MG63 (cell line): ENCODE data around the gene PILRB. TPM values are rescaled to one million over a fixed set of nuclear protein-coding genes. Genes with fewer than 3 reads are reported as not detected.
"Not testable (repeated sequence)": the region's sequence is repeated elsewhere in the genome, so short reads cannot be mapped to it uniquely, and the experiment has no call there.

Experiments used
- DNase-seq: peaks from one replicate; pipeline ENCODE4 v3.0.0-alpha.2; 2020
- H3K27me3 ChIP-seq: fragments of 250-450 bp; sonication (Bioruptor Pico); 2 replicates; pipeline ENCODE4 v1.5.1; 2020; ENCODE audit warnings: mild to moderate bottlenecking, moderate library complexity
- H3K36me3 ChIP-seq: fragments of 250-450 bp; sonication (Bioruptor Pico); 2 replicates; pipeline ENCODE4 v1.5.1; 2020; ENCODE audit warnings: mild to moderate bottlenecking, moderate library complexity
- H3K4me3 ChIP-seq: fragments of 250-450 bp; sonication (Bioruptor Pico); 2 replicates; pipeline ENCODE4 v1.5.1; 2020; ENCODE audit warnings: mild to moderate bottlenecking, moderate library complexity
- H3K9me3 ChIP-seq: fragments of 250-450 bp; sonication (Bioruptor Pico); 2 replicates; pipeline ENCODE4 v1.5.1; 2020; ENCODE audit warnings: mild to moderate bottlenecking, moderate library complexity
- total RNA-seq: library from RNA; depleted of rRNA; stranded (reverse); fragments of >200 nt; shearing (Covaris generic); gene quantifications from 2 replicates; pipeline ENCODE4 v1.2.3, GENCODE V29; 2014; ENCODE audit warnings: low replicate concordance

PILRB gene
- total RNA-seq, 1 experiment from 2014 or later: 6.2 TPM

DNA sequence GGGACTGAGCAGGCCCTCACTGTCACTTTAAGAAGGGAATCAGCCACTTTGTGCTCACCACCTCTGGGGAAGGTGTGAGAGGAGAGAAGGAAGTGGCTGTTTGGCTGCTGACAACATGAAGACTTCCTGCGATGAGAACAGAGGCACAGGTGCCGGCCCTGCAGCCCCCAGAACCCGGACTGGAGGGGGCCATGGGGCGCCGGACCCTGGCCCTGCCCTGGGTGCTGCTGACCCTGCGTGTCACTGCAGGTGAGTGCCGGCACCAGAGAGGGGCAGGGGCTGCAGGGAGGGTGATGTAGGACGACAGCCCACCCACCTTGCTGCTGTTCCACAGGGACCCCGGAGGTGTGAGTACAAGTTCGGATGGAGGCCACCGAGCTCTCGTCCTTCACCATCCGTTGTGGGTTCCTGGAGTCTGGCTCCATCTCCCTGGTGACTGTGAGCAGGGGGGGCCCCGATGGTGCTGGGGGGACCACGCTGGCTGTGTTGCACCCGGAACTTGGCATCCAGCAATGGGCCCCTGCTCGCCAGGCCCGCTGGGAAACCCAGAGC is 5.6 kb upstream of the PILRB start:
- not testable (repeated sequence) for H3K9me3 ChIP-seq
- peaks cover 12% of the 10 kb centered on the region for H3K36me3 ChIP-seq

DNA sequence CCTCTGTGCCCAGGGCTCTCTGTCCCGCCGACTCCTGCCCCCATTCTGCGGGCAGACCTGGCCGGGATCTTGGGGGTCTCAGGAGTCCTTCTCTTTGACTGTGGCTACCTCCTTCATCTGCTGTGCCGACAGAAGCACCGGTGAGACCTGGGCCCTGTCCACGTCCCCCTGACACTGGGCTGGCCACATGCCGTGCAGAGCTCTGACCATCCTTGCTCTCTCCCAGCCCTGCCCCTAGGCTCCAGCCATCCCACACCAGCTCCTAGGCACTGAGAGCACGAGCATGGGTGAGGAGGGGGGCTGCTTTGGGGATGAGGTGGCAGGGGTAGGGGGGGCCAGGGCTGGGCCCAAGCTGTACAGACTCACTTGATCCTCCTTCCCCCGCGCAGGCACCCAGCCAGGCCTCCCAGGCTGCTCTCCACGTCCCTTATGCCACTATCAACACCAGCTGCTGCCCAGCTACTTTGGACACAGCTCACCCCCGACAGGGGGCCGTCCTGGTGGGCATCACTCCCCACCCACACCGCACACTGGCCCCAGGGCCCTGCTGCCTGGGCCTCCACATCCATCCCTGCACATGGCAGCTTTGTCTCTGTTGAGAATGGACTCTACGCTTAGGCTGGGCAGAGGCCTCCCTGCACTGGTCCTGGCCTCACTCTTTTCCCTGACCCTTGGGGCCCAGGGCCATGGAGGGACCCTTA is 4.8 kb upstream of the PILRB start:
- DNase-seq: no peak
- H3K27me3 ChIP-seq: no peaks in the 10 kb centered on the region
- peaks cover 6% of the 10 kb centered on the region; the same call in 1 of the 2 replicates for H3K36me3 ChIP-seq
- no peak overlapping the region for H3K4me3 ChIP-seq
- no peaks in the 10 kb centered on the region for H3K9me3 ChIP-seq

More for the DNA sequence above, 5.6 kb upstream of the PILRB start:
- not testable (repeated sequence) for DNase-seq, H3K4me3 ChIP-seq, H3K27me3 ChIP-seq

DNA sequence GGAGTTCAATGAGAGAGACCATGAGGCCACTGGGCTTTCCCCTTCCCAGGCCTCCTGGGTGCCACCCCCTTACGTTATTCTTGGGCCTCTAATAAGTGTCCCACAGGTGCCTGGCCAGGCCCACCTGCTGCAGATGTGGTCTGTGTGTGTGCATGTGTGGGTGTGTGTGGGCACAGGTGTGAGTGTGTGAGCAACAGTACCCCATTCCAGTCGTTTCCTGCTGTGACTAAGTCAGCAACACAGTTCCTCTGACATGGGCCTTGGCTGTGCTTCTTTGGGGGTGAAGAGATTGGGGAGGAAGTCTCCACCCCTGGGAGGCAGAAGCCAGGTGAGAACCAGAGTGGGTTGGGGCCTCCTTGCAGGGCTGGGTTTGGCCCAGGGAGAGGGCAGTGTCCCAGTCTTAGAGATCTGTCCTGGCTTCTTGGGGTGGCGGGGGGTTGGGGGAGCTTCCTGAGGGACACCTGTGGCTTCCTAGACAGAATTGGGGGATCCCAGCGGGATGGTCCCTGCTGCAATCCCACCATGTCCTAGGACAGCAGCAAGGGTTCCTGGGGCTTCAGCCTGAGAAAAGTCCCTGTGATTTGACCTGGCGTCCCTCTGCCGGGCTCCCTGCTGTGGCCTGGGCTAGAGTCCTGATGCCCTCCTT is 4.1 kb upstream of the PILRB start:
- H3K9me3 ChIP-seq: no peaks in the 10 kb centered on the region
- no peak overlapping the region for H3K4me3 ChIP-seq
- DNase-seq: no peak
- no peaks in the 10 kb centered on the region for H3K27me3 ChIP-seq
- peaks cover 6% of the 10 kb centered on the region; the same call in 1 of the 2 replicates for H3K36me3 ChIP-seq

DNA sequence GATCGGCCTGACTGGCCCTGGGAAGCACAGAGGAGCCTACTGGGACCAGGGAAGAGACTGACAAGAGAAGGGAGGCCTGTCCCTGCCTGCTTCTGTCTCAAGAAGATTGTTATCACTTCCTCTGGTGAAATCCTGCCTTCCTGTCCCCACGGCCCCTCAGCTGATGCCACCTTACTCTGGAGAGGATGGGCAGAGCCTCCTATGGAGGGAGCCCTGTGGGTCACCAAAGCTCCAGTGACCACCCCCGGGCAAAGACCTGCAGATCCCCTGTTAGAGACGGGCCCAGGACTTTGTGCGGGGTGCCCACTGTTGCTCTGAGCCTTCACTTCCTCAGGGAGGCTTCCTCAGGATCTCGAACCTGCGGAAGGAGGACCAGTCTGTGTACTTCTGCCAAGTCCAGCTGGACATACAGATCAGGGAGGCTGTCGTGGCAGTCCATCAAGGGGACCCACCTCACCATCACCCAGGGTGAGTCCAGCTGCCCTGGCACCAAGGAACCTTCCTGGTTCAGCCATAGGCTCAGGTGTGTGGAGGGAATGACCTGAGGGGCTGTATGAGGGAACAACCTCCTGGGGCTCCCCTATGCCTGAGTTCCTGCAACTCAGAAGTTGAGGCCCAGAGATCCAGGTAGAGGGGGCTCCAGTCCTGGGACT is 1.4 kb upstream of the PILRB start:
- Histone ChIP-seq H3K27me3 (no peaks in the 10 kb centered on the region), H3K36me3 (peaks cover 8% of the 10 kb centered on the region; the same call in 1 of the 2 replicates), H3K9me3 (no peaks in the 10 kb centered on the region), H3K4me3 (no peak overlapping the region)
- no peak for DNase-seq

DNA sequence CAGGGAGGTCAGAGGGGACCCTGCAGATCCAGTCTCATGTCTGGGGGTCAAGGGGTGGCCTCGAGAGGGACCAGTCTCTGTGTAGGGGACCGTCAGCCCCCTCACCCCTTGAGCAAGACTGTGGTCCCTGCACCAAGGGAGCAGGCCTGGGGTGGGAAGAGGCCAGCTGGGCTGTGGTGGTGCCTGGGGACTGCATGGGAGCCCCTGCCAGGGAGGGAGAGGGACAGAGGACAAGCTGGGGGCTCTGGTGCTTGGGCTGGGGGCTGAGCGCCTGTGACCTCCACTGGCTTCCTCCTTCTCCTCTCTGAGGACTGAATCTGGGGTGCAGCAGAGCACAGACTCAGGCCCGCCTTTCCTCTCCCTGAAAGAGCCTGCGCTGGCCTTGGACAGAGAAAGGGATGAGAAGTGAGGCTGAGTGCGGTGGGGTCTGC is 771 bp upstream of the PILRB start:
- Histone ChIP-seq H3K4me3 (no peak overlapping the region), H3K36me3 (peaks cover 8% of the 10 kb centered on the region), H3K27me3 (no peaks in the 10 kb centered on the region), H3K9me3 (no peaks in the 10 kb centered on the region)
- DNase-seq: no peak

DNA sequence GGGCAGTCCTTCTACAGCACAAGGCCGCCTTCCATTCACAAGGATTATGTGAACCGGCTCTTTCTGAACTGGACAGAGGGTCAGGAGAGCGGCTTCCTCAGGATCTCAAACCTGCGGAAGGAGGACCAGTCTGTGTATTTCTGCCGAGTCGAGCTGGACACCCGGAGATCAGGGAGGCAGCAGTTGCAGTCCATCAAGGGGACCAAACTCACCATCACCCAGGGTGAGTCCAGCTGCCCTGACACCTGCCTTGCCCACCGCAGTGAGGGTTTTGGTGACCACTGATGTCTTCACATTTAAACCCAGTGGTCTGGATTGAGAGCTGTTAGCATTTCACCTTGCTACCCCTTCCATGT is 918 bp downstream of the PILRB start:
- no peak overlapping the region for H3K4me3 ChIP-seq
- DNase-seq: no peak
- H3K27me3 ChIP-seq: no peaks in the 10 kb centered on the region
- peaks cover 14% of the 10 kb centered on the region for H3K36me3 ChIP-seq
- no peaks in the 10 kb centered on the region for H3K9me3 ChIP-seq

DNA sequence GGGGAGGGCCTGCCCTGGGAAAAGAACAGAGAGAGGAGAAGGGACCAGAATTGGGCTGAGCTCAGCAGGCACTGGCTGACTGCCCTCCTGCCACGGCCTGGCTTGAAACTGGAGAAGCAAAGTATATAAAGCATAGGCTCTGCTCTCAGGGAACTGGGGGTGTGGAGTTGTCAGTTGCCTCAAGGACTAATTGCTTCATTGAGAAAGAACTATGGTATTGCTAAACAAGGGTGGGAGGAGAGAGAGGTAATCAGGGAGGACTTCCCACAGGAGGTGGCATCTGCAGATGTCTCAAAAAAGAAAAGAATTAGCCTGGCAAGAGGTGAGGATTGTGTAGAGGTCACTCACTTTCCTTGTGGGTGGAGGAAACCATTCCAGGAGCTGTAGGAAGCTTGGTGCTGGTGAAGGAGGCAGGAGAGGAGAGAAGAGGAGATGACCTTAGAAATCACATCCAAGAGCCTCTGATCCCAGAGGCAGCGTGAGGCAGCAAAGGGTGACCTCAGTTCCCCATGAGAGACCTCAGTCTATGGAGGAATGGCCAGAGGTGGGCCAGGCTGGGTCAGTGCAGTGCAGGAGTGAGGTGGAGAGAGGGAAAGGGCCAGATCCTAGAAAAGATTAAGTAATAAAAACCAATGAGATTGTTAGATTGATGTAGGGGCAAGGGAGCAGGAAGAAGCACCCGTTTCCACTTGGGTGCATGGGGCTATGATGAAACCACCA is 2.4 kb downstream of the PILRB start:
- DNase-seq: no peak
- H3K36me3 ChIP-seq: peaks cover 12% of the 10 kb centered on the region

DNA sequence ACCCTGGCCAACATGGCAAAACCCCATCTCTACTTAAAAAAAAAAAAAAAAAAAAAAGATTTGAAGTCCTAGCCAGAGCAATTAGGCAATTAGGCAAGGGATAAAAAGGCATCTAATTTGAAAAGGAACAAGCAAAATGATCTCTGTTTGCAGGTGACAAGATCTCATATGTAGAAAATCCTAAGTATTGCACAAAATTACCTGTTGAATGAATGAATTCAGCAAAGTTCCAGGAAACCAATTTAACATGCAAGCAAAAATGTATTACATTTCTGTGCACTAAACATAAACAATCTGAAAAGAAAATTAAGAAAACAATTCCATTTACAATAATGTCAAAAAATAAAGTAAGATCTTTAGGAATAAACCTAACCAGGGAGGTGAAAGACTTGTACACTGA is 5.2 kb downstream of the PILRB start:
- Histone ChIP-seq H3K9me3 (no peaks in the 10 kb centered on the region), H3K27me3 (no peaks in the 10 kb centered on the region), H3K36me3 (peaks cover 9% of the 10 kb centered on the region), H3K4me3 (no peak overlapping the region)
- DNase-seq: no peak

More for the DNA sequence above, 2.4 kb downstream of the PILRB start:
- no peak overlapping the region for H3K4me3 ChIP-seq
- H3K9me3 ChIP-seq: no peaks in the 10 kb centered on the region
- H3K27me3 ChIP-seq: no peaks in the 10 kb centered on the region

DNA sequence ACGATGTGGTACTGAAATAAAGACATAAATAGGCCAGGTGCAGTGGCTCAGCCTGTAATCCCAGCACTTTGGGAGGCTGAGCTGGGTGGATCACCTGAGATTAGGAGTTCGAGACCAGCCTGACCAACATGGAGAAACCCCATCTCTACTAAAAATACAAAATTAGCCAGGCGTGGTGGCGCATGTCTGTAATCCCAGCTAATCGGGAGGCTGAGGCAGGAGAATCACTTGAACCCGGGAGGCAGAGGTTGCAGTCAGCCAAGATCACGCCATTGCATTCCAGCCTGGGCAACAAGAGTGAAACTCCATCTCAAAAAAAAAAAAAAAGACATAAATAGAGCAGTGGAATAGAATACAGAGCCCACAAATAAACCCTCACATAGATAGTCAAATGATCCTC is 5.9 kb downstream of the PILRB start:
- not testable (repeated sequence) for H3K27me3 ChIP-seq, DNase-seq, H3K36me3 ChIP-seq

DNA sequence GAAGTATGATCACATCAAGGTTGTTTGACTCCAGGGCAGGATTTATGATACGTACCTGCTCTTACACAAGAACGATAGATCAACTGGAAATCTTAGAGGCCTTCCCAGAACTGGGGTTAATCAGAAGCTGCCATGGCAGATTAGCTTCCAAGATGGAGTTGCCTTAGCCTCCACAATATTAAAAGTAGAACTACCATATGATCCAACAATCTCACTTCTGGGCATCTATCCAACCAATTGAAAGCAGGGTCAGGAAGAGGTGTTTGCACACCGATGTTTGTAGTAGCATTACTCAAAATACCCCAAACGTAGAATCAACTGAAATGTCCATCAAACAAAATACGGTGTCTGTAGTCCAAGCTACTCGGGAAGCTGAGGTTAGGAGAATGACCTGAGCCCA is 6.6 kb downstream of the PILRB start:
- Histone ChIP-seq H3K36me3 (peaks cover 9% of the 10 kb centered on the region), H3K27me3 (no peaks in the 10 kb centered on the region), H3K9me3 (no peaks in the 10 kb centered on the region), H3K4me3 (no peak overlapping the region)
- no peak for DNase-seq

More for the DNA sequence above, 5.9 kb downstream of the PILRB start:
- H3K9me3 ChIP-seq, H3K4me3 ChIP-seq: not testable (repeated sequence)

DNA sequence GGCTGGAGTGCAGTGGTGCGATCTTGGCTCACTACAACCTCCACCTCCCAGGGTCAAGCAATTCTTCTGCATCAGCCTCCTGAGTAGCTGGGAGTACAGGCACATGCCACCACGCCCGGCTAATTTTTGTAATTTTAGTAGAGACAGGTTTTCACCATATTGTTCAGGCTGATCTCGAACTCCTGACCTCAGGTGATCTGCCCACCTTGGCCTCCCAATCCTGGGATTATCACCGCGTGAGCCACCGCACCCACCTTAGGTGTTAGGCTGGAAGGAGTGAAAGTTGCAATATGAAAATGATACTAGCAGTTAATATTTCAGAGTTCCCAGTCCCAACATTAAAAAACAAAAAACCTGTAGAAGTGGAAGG is 8.1 kb downstream of the PILRB start:
- not testable (repeated sequence) for H3K9me3 ChIP-seq, H3K4me3 ChIP-seq, H3K36me3 ChIP-seq, H3K27me3 ChIP-seq, DNase-seq

DNA sequence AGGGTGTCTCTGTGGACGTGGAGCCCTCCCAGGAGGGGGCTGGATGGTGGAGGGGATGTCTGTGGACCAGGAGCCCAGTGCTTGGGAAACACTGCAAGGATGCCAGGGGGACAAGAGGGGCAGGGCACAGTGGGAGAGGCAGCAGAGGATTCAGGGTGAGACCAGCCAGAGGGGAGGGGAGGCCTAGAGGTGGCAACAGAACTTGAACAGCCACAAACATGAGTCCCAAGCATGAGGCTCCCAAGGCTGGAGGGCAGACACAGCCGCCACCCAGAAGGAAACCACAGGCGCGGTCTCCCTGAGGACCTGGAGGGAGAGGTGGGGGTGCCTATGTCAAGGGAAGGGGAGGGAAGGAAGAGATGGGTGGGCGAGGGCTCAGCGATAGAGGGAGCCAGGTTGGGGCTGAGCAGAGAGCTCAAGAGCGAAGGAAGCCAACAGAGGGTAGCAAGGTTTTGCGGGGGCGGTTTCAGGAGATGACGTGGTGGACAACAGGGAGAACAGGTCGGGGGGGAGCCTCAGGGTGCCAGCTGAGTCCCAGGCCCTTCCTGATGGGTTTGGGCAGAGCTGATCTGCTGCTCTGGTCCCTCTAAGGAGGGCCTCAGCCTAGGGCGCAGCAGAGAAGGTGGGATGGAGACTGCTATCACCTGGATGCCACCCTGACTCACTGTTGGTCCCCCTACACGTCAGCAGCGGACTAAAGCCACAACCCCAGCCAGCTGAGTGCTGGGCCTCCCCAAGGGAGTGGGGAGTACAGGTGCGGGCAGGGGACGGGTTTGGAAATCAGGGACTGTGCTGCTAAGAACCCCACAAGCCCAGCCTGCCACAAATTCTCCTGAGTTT is 8.7 kb downstream of the PILRB start:
- peaks cover 5% of the 10 kb centered on the region for H3K36me3 ChIP-seq
- H3K27me3 ChIP-seq: no peaks in the 10 kb centered on the region
- no peak overlapping the region for H3K4me3 ChIP-seq
- no peak for DNase-seq
- no peaks in the 10 kb centered on the region for H3K9me3 ChIP-seq

DNA sequence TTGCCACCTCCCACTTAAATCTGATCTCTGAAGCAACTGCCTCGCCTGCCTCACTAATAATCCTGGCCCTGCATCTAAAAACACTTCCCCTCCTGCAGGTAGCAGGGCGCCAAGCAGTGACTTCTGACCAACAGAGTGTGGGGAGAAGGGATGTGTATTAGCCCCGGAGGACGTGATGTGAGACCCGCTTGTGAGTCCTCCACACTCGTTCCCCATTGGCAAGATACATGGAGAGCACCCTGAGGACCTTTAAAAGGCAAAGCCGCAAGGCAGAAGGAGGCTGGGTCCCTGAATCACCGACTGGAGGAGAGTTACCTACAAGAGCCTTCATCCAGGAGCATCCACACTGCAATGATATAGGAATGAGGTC is 9.3 kb downstream of the PILRB start:
- Histone ChIP-seq H3K9me3 (no peaks in the 10 kb centered on the region), H3K4me3 (no peak overlapping the region), H3K27me3 (no peaks in the 10 kb centered on the region), H3K36me3 (peaks cover 5% of the 10 kb centered on the region)
- DNase-seq: no peak

DNA sequence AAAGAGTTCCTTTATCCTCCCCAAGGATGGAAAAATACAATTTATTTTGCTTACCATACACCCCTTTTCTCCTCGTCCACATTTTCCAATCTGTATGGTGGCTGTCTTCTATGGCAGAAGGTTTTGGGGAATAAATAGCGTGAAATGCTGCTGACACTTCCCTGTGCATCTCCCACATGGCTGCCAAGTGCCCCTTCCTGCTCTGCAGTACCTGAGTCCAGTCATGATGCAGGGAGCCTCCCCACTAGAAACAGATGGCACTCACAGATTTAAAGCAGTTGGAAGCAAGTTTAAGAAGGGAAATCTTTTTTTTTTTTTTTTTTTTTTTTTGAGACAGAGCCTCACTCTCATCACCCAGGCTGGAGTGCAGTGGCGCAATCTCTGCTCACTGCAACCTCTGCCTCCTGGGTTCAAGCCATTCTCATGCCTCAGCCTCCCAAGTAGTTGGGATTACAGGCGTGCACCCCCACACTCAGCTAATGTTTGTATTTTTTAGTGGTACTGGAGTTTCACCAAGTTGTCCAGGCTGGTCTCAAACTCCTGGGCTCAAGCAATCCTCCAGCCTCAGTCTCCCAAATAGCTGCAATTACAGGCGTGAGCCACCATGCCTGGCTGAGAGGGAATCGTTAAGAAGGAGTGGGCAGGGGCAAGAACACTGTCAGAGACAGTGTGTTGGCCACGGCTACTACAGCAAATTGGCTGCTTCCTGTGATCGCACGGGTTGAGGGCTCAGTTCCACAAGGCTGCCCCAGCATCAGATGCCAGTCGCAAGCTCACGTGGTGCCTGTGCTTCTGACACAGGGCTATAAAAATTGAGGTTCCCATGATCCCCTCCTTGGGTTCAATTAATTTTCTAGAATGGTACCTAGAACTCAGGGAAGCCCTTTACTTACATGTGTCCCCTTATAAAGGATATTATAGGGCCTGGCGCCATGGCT is 10.0 kb downstream of the PILRB start:
- Histone ChIP-seq H3K36me3 (peaks cover 5% of the 10 kb centered on the region), H3K4me3 (no peak overlapping the region), H3K9me3 (no peaks in the 10 kb centered on the region), H3K27me3 (no peaks in the 10 kb centered on the region)
- DNase-seq: no peak

DNA sequence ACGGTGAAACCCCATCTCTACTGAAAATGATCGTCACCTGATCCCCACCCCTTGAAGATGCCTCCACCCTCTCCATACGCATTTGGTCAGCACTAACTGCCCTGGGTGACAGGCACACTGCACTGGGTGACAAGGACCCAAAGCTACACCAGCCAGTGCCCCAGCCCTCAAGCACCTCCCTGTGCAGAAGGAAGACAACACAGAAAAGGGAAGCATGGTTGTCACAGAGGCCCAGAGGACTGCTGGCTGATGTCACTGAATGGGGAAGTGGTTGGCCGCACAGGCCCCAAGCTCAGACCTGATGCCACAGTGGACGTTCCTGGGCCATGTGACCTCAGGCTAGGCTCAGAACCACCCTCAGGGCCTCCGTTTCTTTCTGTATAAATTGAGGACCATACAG is 11.2 kb downstream of the PILRB start:
- no peaks in the 10 kb centered on the region for H3K9me3 ChIP-seq
- H3K4me3 ChIP-seq: no peak overlapping the region
- no peaks in the 10 kb centered on the region for H3K27me3 ChIP-seq
- DNase-seq: no peak
- H3K36me3 ChIP-seq: no peaks in the 10 kb centered on the region
